Measurements from ENCODE around the gene MAP4K4. TPM values are rescaled to one million over a fixed set of nuclear protein-coding genes. Genes with fewer than 3 reads are reported as not detected.

The MAP4K4 gene
- total and polyA plus RNA-seq, 2 of the 13 experiments (the other 11 are each of a cell fraction or from before 2014, with no cell fraction given) = 105 to 264 TPM

- TF ChIP-seq MATR3 (CRISPR knock-in tag; IDR thresholded peaks at IDR 0.05) (no peak), ZNF235 (CRISPR knock-in tag; IDR thresholded peaks at IDR 0.05; ENCODE audit: borderline replicate concordance) (peak; percentile 78; the same call in 1 of the 2 replicates), ZNF710 (CRISPR knock-in tag; IDR thresholded peaks at IDR 0.05; ENCODE audit: borderline replicate concordance) (peak; percentile 56; the same call in 1 of the 2 replicates), KDM2A (CRISPR knock-in tag; IDR thresholded peaks at IDR 0.05; ENCODE audit: borderline replicate concordance, low read depth) (peak; percentile 67), ZNF138 (CRISPR knock-in tag; IDR thresholded peaks at IDR 0.05; ENCODE audit: low read depth) (peak; percentile 83; the same call in 1 of the 2 replicates), REST (IDR thresholded peaks at IDR 0.05; ENCODE audit: borderline replicate concordance in 1 of 2, low read depth in 1 of 2, low read length in 2 of 2) (peak in 1 of 2 experiments; percentile 37; a peak in 1 of 4 replicates), ZNF670 (CRISPR knock-in tag; IDR thresholded peaks at IDR 0.05; ENCODE audit: borderline replicate concordance) (no peak), ZNF580 (CRISPR knock-in tag; IDR thresholded peaks at IDR 0.05; ENCODE audit: borderline replicate concordance, low read depth) (peak; percentile 41; the same call in 1 of the 2 replicates), BCLAF1 (IDR thresholded peaks at IDR 0.05) (no peak), ZNF281 (CRISPR knock-in tag; IDR thresholded peaks at IDR 0.05; ENCODE audit: borderline replicate concordance) (no peak; the same call in 1 of the 2 replicates), PRPF4 (IDR thresholded peaks at IDR 0.05; ENCODE audit: low read depth, low read length, poor library complexity, severe bottlenecking) (no peak), NCOA1 (CRISPR knock-in tag; IDR thresholded peaks at IDR 0.05) (no peak), ZNF557 (CRISPR knock-in tag; IDR thresholded peaks at IDR 0.05) (no peak), CHCHD3 (CRISPR knock-in tag; IDR thresholded peaks at IDR 0.05) (0 out of 2 replicates have a peak, but pooled peaks have one; percentile 57)
Observed at GRCh38 chr2:101697124-101698013, at the start of gene MAP4K4 (continued).
